Tibial artery (tissue), 4 donors: ENCODE data around the gene COL24A1.

Experiments
- DNase-seq, 2 donors: peaks; one replicate each; pipeline ENCODE4 v3.0.0-alpha.2; 2019
- H3K27ac ChIP-seq, 2 donors: fragments of 200-600 bp; sonication (generic) in 1 of 2; 1 replicate in 1 of 2; 2 replicates in 1 of 2; pipeline ENCODE4 v1.5.1; 2018 to 2019; ENCODE audit warnings: mild to moderate bottlenecking in 1 of 2
- H3K27me3 ChIP-seq, 2 donors: fragments of 200-600 bp; sonication (generic) in 1 of 2; one replicate each; pipeline versions ENCODE4 v1.5.1 to v1.6.0; 2016 to 2019
- H3K36me3 ChIP-seq, 3 donors: fragments of 200-600 bp; sonication (generic) in 2 of 3; one replicate each; pipeline ENCODE4 v1.5.1; 2016 to 2019; ENCODE audit warnings: mild to moderate bottlenecking in 2 of 3
- H3K4me1 ChIP-seq, 4 donors: fragments of 200-600 bp; sonication (generic) in 2 of 4; 1 replicate in 3 of 4; 2 replicates in 1 of 4; pipeline ENCODE4 v1.5.1; 2016 to 2019
- H3K4me3 ChIP-seq, 2 donors: fragments of 200-600 bp; sonication (generic) in 1 of 2; 1 replicate in 1 of 2; 2 replicates in 1 of 2; pipeline ENCODE4 v1.5.1; 2018 to 2019; ENCODE audit warnings: mild to moderate bottlenecking in 2 of 2
- H3K9me3 ChIP-seq, 3 donors: fragments of 200-600 bp; sonication (generic) in 1 of 3; one replicate each; pipeline ENCODE4 v1.5.1; 2016 to 2019
- CTCF ChIP-seq, 2 experiments: fragments of 200-600 bp in 1 of 2; fragments of 450-650 bp in 1 of 2; IDR thresholded peaks; one replicate each; pipeline ENCODE4 v1.5.1; 2017 to 2019; ENCODE audit warnings: antibody characterized with exemption in 2 of 2, mild to moderate bottlenecking in 1 of 2, moderate library complexity in 1 of 2
- intact Hi-C: fragments of 100-400 bp; cut with DNase I; formaldehyde crosslinking; loops from one replicate; pipeline ENCODE4 v1.15.0; 2023; ENCODE audit warnings: low total_unique reads

COL24A1 gene

DNA sequence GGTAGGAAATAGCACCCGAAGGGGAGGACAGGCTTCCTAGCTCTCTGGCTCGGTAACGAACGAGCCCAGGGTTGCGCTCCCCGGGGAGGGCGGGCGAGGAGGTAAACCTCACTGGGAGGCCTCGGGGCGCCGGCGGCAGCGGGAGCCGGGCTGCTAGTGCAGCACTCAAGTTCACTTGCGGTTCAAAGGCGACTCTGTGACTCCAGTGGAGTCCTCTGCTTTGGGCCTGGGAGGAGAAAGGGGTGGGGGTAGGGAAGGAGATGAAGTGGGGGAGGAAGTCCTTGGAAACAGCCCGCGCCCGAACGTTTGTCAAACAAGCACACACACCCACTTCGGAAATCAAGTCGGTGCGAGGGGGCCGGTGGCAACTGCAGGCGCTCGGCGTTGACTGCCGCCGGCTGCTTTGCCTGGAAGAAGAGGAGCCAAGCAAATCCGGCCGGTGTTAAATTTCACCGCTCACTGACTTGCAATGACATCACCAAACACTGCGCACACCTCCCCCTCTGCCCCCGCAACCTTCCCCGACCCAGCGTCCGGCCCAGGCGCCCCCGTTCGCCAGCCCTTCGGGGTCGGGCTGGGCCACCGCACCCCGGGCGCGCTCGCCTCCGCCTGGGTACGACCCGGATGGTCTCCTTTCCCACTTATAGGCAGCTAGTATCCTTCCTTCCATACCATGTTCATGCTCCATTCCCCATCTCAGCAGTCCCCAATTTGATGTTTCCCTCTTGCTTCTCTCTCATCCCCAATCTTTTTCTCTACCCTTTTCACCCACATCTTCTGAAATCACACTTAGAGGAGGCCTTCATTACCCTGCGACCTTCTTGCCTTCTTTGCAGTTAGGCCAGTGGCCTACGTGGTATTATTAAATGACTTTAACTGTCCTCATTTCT, at the start of gene COL24A1:
Gene COL24A1 (minus strand): TSS at position 207 of the 890 bp plus-strand sequence. CDS start 376 bp downstream, outside the sequence.
- H3K4me3 ChIP-seq, result peak within 1 kb of the TSS; percentile 40 to 49
- H3K4me1 ChIP-seq, result peaks cover 0 to 26% (median 20%) of the 10 kb centered on the region in 4 donors
- H3K27me3 ChIP-seq, result peaks cover 0 to 18% of the 10 kb centered on the region in 2 donors
- TF ChIP-seq CTCF (IDR thresholded peaks at IDR 0.05), result no peak
- no peaks in the 10 kb centered on the region for H3K36me3 ChIP-seq
- intact Hi-C loops, result no loop called here
- no peaks in the 10 kb centered on the region for H3K9me3 ChIP-seq
- no peak within 1 kb of the TSS for H3K27ac ChIP-seq
- DNase-seq, result peak; percentile 25 to 63

DNA sequence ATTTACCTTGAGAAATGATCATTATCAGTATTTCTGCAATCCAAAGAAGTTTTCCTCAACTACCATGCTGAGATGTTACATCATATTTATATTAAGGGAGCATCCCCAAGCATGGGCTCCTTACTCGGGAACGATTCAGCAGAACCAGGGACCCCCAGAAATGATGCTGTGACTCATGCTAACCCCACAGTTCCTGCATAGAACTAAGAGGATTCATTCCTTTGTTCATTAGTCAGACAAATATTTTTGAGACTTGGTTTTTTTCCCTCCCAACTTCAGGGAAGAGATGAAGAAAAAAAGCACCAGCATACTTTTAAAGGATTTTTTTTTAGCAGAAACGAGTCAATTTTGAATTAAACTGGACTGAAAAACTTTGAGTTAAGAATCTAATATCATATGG, 49.2 kb upstream of the COL24A1 start:
- TF ChIP-seq CTCF (IDR thresholded peaks at IDR 0.05), result no peak
- H3K36me3 ChIP-seq, result no peaks in the 10 kb centered on the region
- H3K9me3 ChIP-seq, result no peaks in the 10 kb centered on the region
- no peaks in the 10 kb centered on the region for H3K4me1 ChIP-seq
- no peak for DNase-seq
- H3K27ac ChIP-seq, result no peak overlapping the region
- no peak overlapping the region for H3K4me3 ChIP-seq
- H3K27me3 ChIP-seq, result no peaks in the 10 kb centered on the region
- intact Hi-C loops, result no loop called here

DNA sequence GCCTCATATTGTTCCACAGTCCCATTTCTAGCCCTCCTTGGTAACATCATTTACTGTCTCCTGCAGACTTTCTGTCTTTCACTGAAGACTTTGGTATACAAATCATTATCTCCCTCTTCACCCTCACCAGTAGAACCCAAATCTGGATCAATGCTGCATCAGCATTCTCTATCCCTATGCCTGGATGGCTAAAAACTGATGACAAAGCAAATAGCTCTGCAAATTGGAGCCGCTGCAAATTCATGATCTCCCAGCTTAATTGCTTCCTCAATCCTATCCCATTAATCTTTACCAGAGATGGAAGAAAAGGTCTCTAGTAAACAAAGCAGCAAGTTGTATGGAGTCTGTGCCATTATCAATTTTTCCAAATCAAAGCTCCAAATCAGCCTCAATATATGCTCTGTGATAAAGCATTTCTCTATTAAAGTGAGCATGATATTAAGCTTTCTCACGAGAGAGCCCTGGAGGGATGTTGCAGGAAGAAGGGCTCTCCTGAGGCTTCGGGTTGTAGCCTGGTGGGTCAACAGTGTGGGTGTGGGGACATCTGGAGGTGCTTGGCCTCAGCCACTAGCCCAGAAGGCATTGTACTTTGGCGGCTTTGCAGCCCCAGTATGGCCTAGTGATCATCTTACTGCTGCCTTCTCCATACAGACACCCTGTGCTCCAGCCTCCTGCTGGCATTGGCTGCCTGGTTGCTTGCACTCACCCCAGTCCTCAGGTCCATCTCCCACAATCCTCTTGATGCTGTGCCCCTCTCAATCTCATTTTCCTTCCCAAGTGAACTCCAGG, 46.2 kb upstream of the COL24A1 start:
- H3K27ac ChIP-seq, result no peak overlapping the region
- H3K4me1 ChIP-seq, result no peaks in the 10 kb centered on the region
- TF ChIP-seq CTCF (IDR thresholded peaks at IDR 0.05), result no peak
- no peaks in the 10 kb centered on the region for H3K36me3 ChIP-seq
- intact Hi-C loops, result no loop called here
- H3K27me3 ChIP-seq, result no peaks in the 10 kb centered on the region
- no peak overlapping the region for H3K4me3 ChIP-seq
- DNase-seq, result no peak
- no peaks in the 10 kb centered on the region for H3K9me3 ChIP-seq

GRCh38 chr1:86201311-86201710, 44.7 kb upstream of the COL24A1 start:
- H3K27me3 ChIP-seq, result no peaks in the 10 kb centered on the region
- no peak for DNase-seq
- no peaks in the 10 kb centered on the region for H3K36me3 ChIP-seq
- no peak overlapping the region for H3K27ac ChIP-seq
- H3K9me3 ChIP-seq, result no peaks in the 10 kb centered on the region
- no peak overlapping the region for H3K4me3 ChIP-seq
- intact Hi-C loops, result no loop called here
- no peak for TF ChIP-seq CTCF (IDR thresholded peaks at IDR 0.05)
- H3K4me1 ChIP-seq, result no peaks in the 10 kb centered on the region

- no peak for TF ChIP-seq CTCF (IDR thresholded peaks at IDR 0.05)
- intact Hi-C loops, result no loop called here
These were observed 44.3 kb upstream of the COL24A1 start for GRCh38 chr1:86200901-86201300.

More at GRCh38 chr1:86200901-86201300, 44.3 kb upstream of the COL24A1 start:
- no peak for DNase-seq
- Histone ChIP-seq H3K9me3 (no peaks in the 10 kb centered on the region), H3K27ac (no peak overlapping the region), H3K27me3 (no peaks in the 10 kb centered on the region), H3K4me3 (no peak overlapping the region), H3K36me3 (no peaks in the 10 kb centered on the region), H3K4me1 (no peaks in the 10 kb centered on the region)
